Caco-2 (cell line): Measurements from ENCODE around the gene PLXNA4. TPM values are rescaled to one million over a fixed set of nuclear protein-coding genes. Genes with fewer than 3 reads are reported as not detected.

Experiments used
- BruUV-seq: library from RNA; stranded (reverse); fragments of 400-500 nt; replicated peaks from 2 replicates; lab custom pipeline; 2021; lab: Mats Ljungman, UMichigan
- CTCF ChIA-PET: fragments of 300-600 bp; sonication (Branson Sonifier 250); formaldehyde crosslinking; loops from one replicate; lab custom pipeline; 2022; ENCODE audit warnings: antibody characterized with exemption; lab: Charles Lee
- POLR2A ChIA-PET: fragments of 300-600 bp; sonication (Branson Sonifier 250); formaldehyde crosslinking; loops from one replicate; lab custom pipeline; 2022; ENCODE audit warnings: antibody characterized with exemption; lab: Charles Lee
- DNase-seq, 2 experiments: peaks; one replicate each; pipeline versions ENCODE4 v3.0.0 to v3.0.0-alpha.2; 2020 to 2022
- H3K27me3 ChIP-seq: replicated peaks from 2 replicates; pipeline ENCODE4 v1.6.0; 2011; ENCODE audit warnings: low read length; ENCODE audit not compliant: control insufficient read depth, insufficient read depth
- H3K36me3 ChIP-seq: 2 replicates; pipeline ENCODE4 v1.5.1; 2011; ENCODE audit warnings: low read length; ENCODE audit not compliant: control insufficient read depth, insufficient read depth
- H3K4me1 ChIP-seq: fragments of 250-450 bp; sonication (Bioruptor Pico); 2 replicates; pipeline ENCODE4 v1.5.1; 2020; ENCODE audit warnings: mild to moderate bottlenecking
- H3K4me3 ChIP-seq: 2 replicates; pipeline ENCODE4 v1.5.1; 2011; ENCODE audit warnings: low read depth, mild to moderate bottlenecking, control low read depth, low read length
- H3K9me3 ChIP-seq: fragments of 250-450 bp; sonication (Bioruptor Pico); 2 replicates; pipeline ENCODE4 v1.5.1; 2020; ENCODE audit warnings: mild to moderate bottlenecking, moderate library complexity
- H3K27ac Mint-ChIP-seq: one replicate; pipeline ENCODE4 v1.8.0; 2022; ENCODE audit warnings: mixed read lengths; ENCODE audit not compliant: unreplicated experiment
- H3K27me3 Mint-ChIP-seq: one replicate; pipeline ENCODE4 v1.8.0; 2022; ENCODE audit warnings: mixed read lengths; ENCODE audit not compliant: insufficient read depth, unreplicated experiment
- H3K36me3 Mint-ChIP-seq: one replicate; pipeline ENCODE4 v1.8.0; 2022; ENCODE audit warnings: mild to moderate bottlenecking, mixed read lengths; ENCODE audit not compliant: insufficient read depth, unreplicated experiment
- H3K4me1 Mint-ChIP-seq: one replicate; pipeline ENCODE4 v1.8.0; 2022; ENCODE audit warnings: low read depth, mixed read lengths; ENCODE audit not compliant: unreplicated experiment
- H3K4me3 Mint-ChIP-seq: one replicate; pipeline ENCODE4 v1.8.0; 2022; ENCODE audit warnings: mild to moderate bottlenecking, moderate library complexity, mixed read lengths; ENCODE audit not compliant: unreplicated experiment
- H3K9me3 Mint-ChIP-seq: one replicate; pipeline ENCODE4 v1.8.0; 2022; ENCODE audit warnings: mixed read lengths; ENCODE audit not compliant: unreplicated experiment
- CTCF ChIP-seq, 2 experiments: fragments of 200-600 bp in 1 of 2; IDR thresholded peaks; 1 replicate in 1 of 2; 2 replicates in 1 of 2; pipeline versions ENCODE4 v1.5.1 to v1.8.0; 2011 to 2022; ENCODE audit warnings: antibody characterized with exemption in 1 of 2, control low read depth in 1 of 2, inconsistent platforms in 1 of 2, low read depth in 1 of 2, low read length in 1 of 2, mild to moderate bottlenecking in 1 of 2, moderate library complexity in 1 of 2; ENCODE audit not compliant: insufficient read depth in 1 of 2, severe bottlenecking in 1 of 2, unreplicated experiment in 1 of 2
- intact Hi-C: fragments of 100-400 bp; cut with micrococcal nuclease; formaldehyde crosslinking; loops from one replicate; pipeline ENCODE4 v1.10.0; 2022; ENCODE audit not compliant: unreplicated experiment
- total RNA-seq: library from RNA; stranded (reverse); gene quantifications from 2 replicates; pipeline ENCODE4 v1.2.3, GENCODE V29; 2022

PLXNA4 gene
- total RNA-seq, 1 experiment from 2014 or later: 0.43 TPM

GRCh38 chr7:132322970-132323369, 253.3 kb downstream of the PLXNA4 start:
- no TSS peak for BruUV-seq
- Histone ChIP-seq H3K4me3 (no peak overlapping the region), H3K27me3 (peaks cover 4% of the 10 kb centered on the region), H3K9me3 (no peaks in the 10 kb centered on the region), H3K36me3 (no peaks in the 10 kb centered on the region), H3K4me1 (no peaks in the 10 kb centered on the region)
- Mint-ChIP-seq H3K9me3 (no peaks in the 10 kb centered on the region), H3K27ac (no peak overlapping the region), H3K4me3 (no peak overlapping the region), H3K36me3 (no peaks in the 10 kb centered on the region), H3K27me3 (peaks cover 30% of the 10 kb centered on the region), H3K4me1 (peaks cover 6% of the 10 kb centered on the region)
- ChIA-PET POLR2A (no interaction called here), CTCF (no interaction called here)
- intact Hi-C loops: no loop called here
- TF ChIP-seq CTCF (IDR thresholded peaks at IDR 0.05; ENCODE audit: insufficient read depth in 1 of 2, low read depth in 1 of 2, low read length in 1 of 2, severe bottlenecking in 1 of 2, unreplicated experiment in 1 of 2): no peak
- DNase-seq: no peak

DNA sequence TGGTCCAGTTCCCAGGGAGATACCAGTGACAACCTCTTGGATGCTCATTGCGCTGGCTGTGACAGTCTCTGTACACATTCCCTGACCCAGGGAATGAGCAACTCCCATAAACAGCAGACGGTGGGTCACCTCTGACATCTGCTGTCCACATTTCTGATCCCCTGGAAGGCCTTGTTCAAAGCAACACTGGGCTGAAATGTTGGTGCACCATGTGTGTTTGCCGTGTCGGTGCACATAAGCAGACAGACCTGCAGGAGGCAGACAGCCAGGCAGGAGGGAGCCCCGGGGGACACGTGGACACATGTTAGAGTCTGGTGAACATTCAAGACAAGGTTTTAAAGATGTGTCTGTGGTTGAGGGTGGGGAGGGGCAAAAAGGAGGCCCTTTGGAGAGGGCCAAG, 254.9 kb downstream of the PLXNA4 start:
- Mint-ChIP-seq H3K4me1 (peaks cover 6% of the 10 kb centered on the region), H3K27ac (no peak overlapping the region), H3K4me3 (no peak overlapping the region), H3K27me3 (peaks cover 27% of the 10 kb centered on the region), H3K9me3 (peaks cover 12% of the 10 kb centered on the region), H3K36me3 (no peaks in the 10 kb centered on the region)
- H3K4me3 ChIP-seq: no peak overlapping the region
- CTCF ChIA-PET: interaction anchor here (1.3 kb wide), 1 partner anchor 259 kb away, joined by 8 read pairs; no protein-coding TSS in a partner anchor
- peak in 1 of 2 experiments; percentile 28 for TF ChIP-seq CTCF (IDR thresholded peaks at IDR 0.05; ENCODE audit: insufficient read depth in 1 of 2, low read depth in 1 of 2, low read length in 1 of 2, severe bottlenecking in 1 of 2, unreplicated experiment in 1 of 2)
- H3K9me3 ChIP-seq: no peaks in the 10 kb centered on the region
- peak in 1 of 2 experiments; percentile 8 for DNase-seq
- H3K36me3 ChIP-seq: no peaks in the 10 kb centered on the region
- intact Hi-C loops: no loop called here
- POLR2A ChIA-PET: no interaction called here
- H3K27me3 ChIP-seq: peaks cover 4% of the 10 kb centered on the region
- H3K4me1 ChIP-seq: no peaks in the 10 kb centered on the region
- no TSS peak for BruUV-seq

DNA sequence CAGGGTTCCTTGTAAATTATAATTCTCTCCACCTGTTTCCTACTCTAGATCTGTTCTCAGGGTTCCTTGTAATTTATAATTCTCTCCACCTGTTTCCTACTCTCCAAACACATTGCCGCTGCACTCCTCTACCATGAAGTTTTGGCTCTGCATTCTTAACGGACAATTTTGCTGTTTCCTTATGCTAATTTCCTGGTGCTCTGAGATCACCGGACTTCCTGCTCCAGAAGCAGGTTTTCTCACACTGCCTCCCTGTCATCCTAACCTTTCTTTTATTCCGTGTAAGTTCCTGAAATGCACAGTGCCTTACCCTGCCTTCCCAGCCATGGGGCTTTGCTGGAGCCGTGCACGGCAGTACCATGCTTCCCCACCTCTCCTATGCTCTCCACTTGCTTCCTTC, 256.8 kb downstream of the PLXNA4 start:
- Mint-ChIP-seq H3K4me3 (no peak overlapping the region), H3K4me1 (peaks cover 6% of the 10 kb centered on the region), H3K27me3 (peaks cover 23% of the 10 kb centered on the region), H3K9me3 (peaks cover 13% of the 10 kb centered on the region), H3K36me3 (no peaks in the 10 kb centered on the region), H3K27ac (no peak overlapping the region)
- H3K4me3 ChIP-seq: no peak overlapping the region
- H3K4me1 ChIP-seq: no peaks in the 10 kb centered on the region
- no peak for TF ChIP-seq CTCF (IDR thresholded peaks at IDR 0.05; ENCODE audit: insufficient read depth in 1 of 2, low read depth in 1 of 2, low read length in 1 of 2, severe bottlenecking in 1 of 2, unreplicated experiment in 1 of 2)
- no peaks in the 10 kb centered on the region for H3K36me3 ChIP-seq
- ChIA-PET POLR2A (no interaction called here), CTCF (interaction anchor here (1.6 to 1.7 kb wide), 2 partner anchors 156 to 261 kb away, joined by 4 to 35 read pairs; no protein-coding TSS in a partner anchor)
- BruUV-seq: no TSS peak
- H3K27me3 ChIP-seq: no peaks in the 10 kb centered on the region; the same call in 1 of the 2 replicates
- no peak for DNase-seq
- no peaks in the 10 kb centered on the region for H3K9me3 ChIP-seq
- intact Hi-C loops: loop anchor here (2.0 kb wide), 1 partner anchor 181 kb away; no protein-coding TSS in a partner anchor
